Activated T-cell treated with anti-CD3 and anti-CD28 coated beads, Interleukin-2, amount 50 U/mL, for 24 hours (primary cell): ENCODE data around the gene SCFD2.

Source experiments
- DNase-seq: peaks from one replicate; pipeline ENCODE4 v3.0.0-alpha.2; 2020
- H3K27ac Mint-ChIP-seq: 2 replicates; pipeline ENCODE4 v1.8.0; 2020; ENCODE audit warnings: mild to moderate bottlenecking, mixed read lengths
- H3K27me3 Mint-ChIP-seq: 2 replicates; pipeline ENCODE4 v1.8.0; 2020; ENCODE audit warnings: mixed read lengths
- H3K36me3 Mint-ChIP-seq: 2 replicates; pipeline ENCODE4 v1.8.0; 2020; ENCODE audit warnings: low read depth, mixed read lengths
- H3K4me1 Mint-ChIP-seq: 2 replicates; pipeline ENCODE4 v1.8.0; 2020; ENCODE audit warnings: low read depth, mixed read lengths
- H3K4me3 Mint-ChIP-seq: 2 replicates; pipeline ENCODE4 v1.8.0; 2020; ENCODE audit warnings: mild to moderate bottlenecking, moderate library complexity, mixed read lengths
- H3K9me3 Mint-ChIP-seq: 2 replicates; pipeline ENCODE4 v1.8.0; 2020; ENCODE audit warnings: mixed read lengths

The SCFD2 gene

DNA sequence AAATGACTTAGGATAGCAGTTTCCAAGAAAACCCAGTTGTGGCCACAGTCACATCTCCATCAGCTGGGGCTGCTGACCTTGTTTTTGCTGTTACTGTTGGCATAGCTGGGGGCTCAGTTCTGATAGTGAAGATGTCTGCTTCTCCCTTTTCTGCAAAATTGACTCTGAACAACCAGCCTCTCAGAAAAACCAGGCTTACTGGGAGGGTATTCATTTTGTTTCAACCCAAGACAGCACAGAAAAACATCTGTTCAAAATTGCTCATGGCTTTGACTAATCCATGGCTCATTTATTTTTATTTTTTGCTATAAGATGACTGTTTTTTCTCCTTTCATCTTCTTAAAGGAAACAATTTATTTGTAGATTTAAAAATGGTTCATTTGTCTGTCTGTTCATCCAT lies 450.7 kb downstream of the SCFD2 start:
- peaks cover 6% of the 10 kb centered on the region for H3K4me1 Mint-ChIP-seq
- peaks cover 23% of the 10 kb centered on the region for H3K36me3 Mint-ChIP-seq
- H3K4me3 Mint-ChIP-seq: no peak overlapping the region
- H3K27ac Mint-ChIP-seq: no peak overlapping the region
- H3K27me3 Mint-ChIP-seq: no peaks in the 10 kb centered on the region
- no peak for DNase-seq
- no peaks in the 10 kb centered on the region for H3K9me3 Mint-ChIP-seq

DNA sequence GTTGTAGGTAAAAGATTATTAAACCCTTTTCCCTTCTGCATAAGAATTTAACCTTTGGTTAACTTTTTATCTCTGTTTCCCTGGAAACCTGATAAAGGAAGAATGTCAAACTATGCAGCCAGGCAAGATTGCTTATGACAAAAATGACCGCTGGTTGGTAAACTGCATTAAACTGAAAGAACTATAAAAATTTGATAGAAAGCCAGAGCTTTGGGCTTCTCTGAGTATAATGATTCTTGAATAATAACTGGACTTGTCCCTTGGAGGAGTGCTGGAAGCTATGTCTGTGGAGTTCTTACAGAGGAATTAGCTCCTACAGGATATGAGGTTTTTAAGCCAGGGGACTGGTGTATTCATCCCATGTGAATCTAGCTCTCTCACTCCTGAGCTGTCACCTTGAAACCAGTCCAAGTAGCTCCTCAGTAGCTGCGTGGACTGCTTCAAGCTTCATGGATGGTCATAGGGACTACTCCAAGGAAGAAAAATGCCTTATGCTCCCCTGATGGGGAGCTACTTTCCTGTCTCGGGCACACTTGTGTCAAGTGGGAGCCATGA lies 451.7 kb downstream of the SCFD2 start:
- Mint-ChIP-seq H3K27ac (no peak overlapping the region), H3K9me3 (no peaks in the 10 kb centered on the region), H3K4me3 (no peak overlapping the region), H3K4me1 (peaks cover 6% of the 10 kb centered on the region), H3K27me3 (no peaks in the 10 kb centered on the region), H3K36me3 (peaks cover 19% of the 10 kb centered on the region)
- no peak for DNase-seq

DNA sequence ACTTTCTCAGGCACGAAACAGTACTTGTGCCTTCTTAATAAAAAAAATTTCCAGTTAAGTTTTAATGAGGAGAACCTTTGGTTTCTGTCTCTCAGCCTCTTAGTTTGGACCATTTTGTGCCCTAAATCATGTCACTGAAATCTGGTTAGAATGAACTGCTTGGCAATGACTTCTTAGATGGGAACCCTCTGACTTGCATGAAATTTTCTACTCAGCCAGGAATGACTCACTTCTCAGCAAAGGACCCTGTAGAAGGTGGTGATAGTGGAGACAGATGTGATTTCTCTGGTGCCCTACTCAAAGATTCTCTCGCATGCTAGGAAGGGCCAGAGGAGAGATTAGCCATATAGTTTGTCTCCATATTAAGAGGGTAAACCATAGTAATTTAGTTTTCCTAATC lies 453.3 kb downstream of the SCFD2 start:
- H3K27me3 Mint-ChIP-seq: no peaks in the 10 kb centered on the region
- H3K9me3 Mint-ChIP-seq: no peaks in the 10 kb centered on the region
- DNase-seq: no peak
- H3K4me3 Mint-ChIP-seq: no peak overlapping the region
- no peak overlapping the region for H3K27ac Mint-ChIP-seq
- peaks cover 6% of the 10 kb centered on the region for H3K4me1 Mint-ChIP-seq
- peaks cover 17% of the 10 kb centered on the region for H3K36me3 Mint-ChIP-seq

DNA sequence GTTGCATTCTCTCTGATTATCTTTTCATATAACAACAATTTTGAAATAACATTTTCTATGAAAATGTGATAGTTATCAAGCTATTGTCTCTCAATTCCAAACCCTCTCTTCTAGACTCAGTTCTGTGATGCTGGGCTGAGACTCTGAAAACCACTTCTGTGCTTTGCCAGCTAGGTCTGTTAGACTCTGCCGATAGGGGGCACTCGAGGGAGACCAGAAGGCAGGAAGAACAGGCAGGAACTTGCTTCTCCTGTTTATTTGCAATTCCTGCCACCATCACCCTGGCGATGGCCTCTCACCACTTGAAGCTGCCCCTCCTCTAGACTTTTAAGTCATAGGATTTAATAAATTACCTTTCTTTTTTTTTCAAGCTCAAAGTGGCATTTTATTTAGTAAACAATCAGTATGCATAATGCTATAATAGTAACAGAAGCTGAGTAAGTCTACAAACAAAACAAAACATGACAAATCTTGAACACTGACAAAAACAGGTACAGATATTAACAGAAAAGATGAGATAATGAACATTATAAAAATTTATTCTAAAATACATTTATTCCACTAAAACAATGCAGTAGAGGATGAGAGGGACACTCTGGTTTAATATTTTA lies 454.1 kb downstream of the SCFD2 start:
- peak; percentile 64 for DNase-seq
- Mint-ChIP-seq H3K9me3 (no peaks in the 10 kb centered on the region), H3K27me3 (no peaks in the 10 kb centered on the region), H3K27ac (no peak overlapping the region), H3K36me3 (peaks cover 24% of the 10 kb centered on the region), H3K4me3 (no peak overlapping the region), H3K4me1 (peaks cover 6% of the 10 kb centered on the region)

DNA sequence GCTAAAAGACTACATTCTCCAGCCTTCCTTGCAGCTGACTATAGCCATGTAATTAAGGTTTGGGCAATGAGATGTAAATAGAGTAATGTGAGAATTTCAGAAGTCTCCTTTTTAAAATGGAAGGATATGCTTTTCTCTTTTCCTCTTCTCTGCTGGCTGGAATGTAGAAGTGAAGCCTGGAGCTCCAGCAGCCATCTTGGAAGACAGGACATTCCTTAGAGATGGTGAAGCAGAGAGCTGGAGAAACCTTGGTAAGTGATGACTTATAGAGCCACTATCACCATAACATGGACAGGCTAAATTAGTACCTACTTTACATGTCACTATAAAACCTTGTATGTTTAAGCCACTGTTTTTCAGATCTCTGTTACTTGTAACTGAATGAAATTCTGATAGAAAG lies 455.7 kb downstream of the SCFD2 start:
- H3K9me3 Mint-ChIP-seq: no peaks in the 10 kb centered on the region
- H3K4me3 Mint-ChIP-seq: no peak overlapping the region
- H3K27ac Mint-ChIP-seq: no peak overlapping the region
- peaks cover 6% of the 10 kb centered on the region for H3K4me1 Mint-ChIP-seq
- DNase-seq: no peak
- H3K36me3 Mint-ChIP-seq: peaks cover 41% of the 10 kb centered on the region
- H3K27me3 Mint-ChIP-seq: no peaks in the 10 kb centered on the region

DNA sequence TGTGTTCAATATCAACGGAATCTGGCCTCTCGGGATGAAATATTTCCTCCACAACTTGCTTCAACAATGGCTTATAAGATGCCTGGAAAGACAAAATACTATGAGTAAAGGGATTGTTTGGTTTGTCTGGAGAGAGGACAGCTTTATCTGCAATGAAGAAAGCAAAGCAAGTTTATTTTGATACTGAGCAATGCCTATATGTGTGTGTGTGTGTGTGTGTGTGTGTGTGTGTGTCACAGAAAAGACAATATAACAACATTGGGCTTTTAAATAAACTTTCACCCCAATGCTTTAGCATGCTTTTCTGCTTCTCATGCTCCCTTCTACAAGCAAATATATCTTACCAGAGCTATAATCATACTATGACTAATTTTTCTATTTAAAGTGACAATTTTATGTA lies 458.4 kb downstream of the SCFD2 start:
- Mint-ChIP-seq H3K27me3 (no peaks in the 10 kb centered on the region), H3K9me3 (no peaks in the 10 kb centered on the region), H3K36me3 (peaks cover 66% of the 10 kb centered on the region), H3K4me1 (peaks cover 5% of the 10 kb centered on the region), H3K4me3 (no peak overlapping the region), H3K27ac (no peak overlapping the region)
- no peak for DNase-seq

DNA sequence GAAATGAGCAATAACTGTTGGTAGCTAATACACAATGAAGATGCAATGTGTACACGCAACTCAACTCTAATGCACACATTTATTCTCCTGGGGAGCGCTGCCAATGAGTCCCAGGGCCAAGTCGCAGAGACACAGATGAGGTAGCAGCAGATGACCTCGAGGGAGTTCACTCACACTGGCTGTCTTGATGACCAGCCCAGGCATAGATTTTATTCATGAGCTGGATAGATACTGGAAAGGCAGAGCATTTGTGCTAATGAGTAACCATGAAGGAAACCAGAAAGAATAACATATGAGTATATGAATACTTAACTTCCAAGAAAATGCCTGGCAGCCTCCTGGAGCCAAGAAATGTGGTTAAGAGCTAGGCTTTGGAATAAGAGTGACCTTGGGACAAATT lies 461.4 kb downstream of the SCFD2 start:
- H3K27ac Mint-ChIP-seq: no peak overlapping the region
- no peaks in the 10 kb centered on the region for H3K4me1 Mint-ChIP-seq
- H3K36me3 Mint-ChIP-seq: peaks cover 82% of the 10 kb centered on the region
- DNase-seq: no peak
- H3K4me3 Mint-ChIP-seq: no peak overlapping the region
- H3K9me3 Mint-ChIP-seq: peaks cover 4% of the 10 kb centered on the region
- no peaks in the 10 kb centered on the region for H3K27me3 Mint-ChIP-seq

DNA sequence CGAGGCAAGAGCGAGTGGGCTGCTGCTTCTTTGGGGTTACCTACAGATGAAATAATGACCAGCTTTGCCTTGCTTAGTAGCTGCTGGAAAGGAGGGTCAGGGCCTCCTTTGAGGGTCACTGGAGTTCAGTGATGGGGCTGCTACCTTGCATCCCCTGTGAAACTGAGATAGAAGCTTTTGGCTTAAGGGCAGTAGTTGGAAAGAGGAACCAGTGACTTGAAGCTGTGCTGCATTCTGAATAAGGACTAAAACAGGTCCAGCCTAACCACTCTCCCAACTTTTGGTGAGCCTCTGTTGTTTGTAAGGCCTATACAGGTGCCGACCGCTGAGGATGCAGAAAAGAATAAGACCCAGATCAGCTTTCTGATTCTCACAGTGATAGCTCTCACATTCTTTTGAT lies 462.6 kb downstream of the SCFD2 start:
- Mint-ChIP-seq H3K4me3 (no peak overlapping the region), H3K27ac (no peak overlapping the region), H3K4me1 (no peaks in the 10 kb centered on the region), H3K27me3 (no peaks in the 10 kb centered on the region), H3K9me3 (peaks cover 4% of the 10 kb centered on the region), H3K36me3 (peaks cover 78% of the 10 kb centered on the region)
- no peak for DNase-seq

DNA sequence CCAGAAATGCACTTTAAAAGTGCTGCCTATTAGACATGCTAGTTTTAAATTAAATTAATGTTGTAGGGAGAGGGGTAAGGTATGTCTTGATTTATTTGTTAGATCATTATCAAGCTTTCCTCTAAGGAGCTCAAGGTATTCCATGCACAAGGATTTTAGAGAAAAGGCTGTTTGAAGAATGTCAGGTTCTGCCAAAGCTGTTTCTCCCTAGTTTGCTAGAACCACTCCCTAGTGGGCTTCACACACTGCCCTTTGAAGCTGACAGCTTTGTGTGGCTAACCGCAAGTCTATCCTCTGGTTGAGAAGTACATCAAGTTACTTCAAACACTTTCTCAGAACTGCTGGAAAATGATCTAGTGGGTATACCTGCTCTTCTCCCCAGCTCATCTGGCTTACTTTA lies 471.4 kb downstream of the SCFD2 start:
- H3K4me1 Mint-ChIP-seq: peaks cover 17% of the 10 kb centered on the region
- H3K27me3 Mint-ChIP-seq: no peaks in the 10 kb centered on the region
- H3K9me3 Mint-ChIP-seq: no peaks in the 10 kb centered on the region
- peaks cover 17% of the 10 kb centered on the region for H3K36me3 Mint-ChIP-seq
- no peak overlapping the region for H3K27ac Mint-ChIP-seq
- no peak overlapping the region for H3K4me3 Mint-ChIP-seq
- no peak for DNase-seq

DNA sequence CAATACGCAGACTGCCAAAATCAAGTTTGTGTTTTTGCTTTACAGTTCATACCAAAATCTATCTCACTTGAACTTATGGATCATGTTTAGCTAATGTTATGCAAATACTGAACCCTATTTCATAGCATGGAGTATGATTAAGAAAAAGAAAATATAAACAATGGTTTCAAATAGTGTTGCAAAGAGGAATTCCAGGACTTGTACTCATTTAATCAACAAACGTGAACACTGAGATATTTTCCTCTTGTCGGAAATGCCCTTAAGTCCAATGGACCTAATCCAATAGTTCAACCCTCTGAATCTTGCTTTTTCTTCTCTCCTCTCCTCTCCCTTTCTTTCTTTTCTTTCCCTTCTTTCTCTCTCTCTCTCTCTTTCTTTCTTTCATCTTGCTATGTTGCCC lies 473.0 kb downstream of the SCFD2 start:
- peaks cover 18% of the 10 kb centered on the region for H3K4me1 Mint-ChIP-seq
- peaks cover 18% of the 10 kb centered on the region for H3K36me3 Mint-ChIP-seq
- no peaks in the 10 kb centered on the region for H3K9me3 Mint-ChIP-seq
- no peak for DNase-seq
- no peak overlapping the region for H3K4me3 Mint-ChIP-seq
- H3K27me3 Mint-ChIP-seq: no peaks in the 10 kb centered on the region
- no peak overlapping the region for H3K27ac Mint-ChIP-seq

DNA sequence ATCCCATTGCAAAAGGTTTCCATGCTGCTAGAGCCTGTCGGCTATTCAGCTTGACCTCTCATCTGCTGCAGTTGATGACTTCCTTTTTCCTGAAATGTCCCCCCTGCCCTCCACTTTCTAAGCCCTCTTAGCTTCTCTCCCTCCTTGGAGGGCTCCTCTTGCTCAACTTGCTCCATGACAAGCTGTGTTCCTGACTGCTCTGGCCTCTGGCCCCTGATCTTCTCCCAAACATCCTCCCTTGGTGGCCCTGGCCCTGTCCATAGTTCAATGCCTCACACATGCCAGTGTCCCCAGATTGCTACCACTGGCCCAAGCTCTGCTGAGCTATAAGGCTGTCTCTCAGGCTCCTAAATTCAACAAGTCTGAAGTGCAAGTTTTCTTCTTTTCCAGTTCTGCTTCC lies 474.1 kb downstream of the SCFD2 start:
- Mint-ChIP-seq H3K4me3 (no peak overlapping the region), H3K4me1 (peaks cover 18% of the 10 kb centered on the region), H3K27ac (no peak overlapping the region), H3K27me3 (no peaks in the 10 kb centered on the region), H3K9me3 (no peaks in the 10 kb centered on the region), H3K36me3 (peaks cover 26% of the 10 kb centered on the region)
- no peak for DNase-seq

DNA sequence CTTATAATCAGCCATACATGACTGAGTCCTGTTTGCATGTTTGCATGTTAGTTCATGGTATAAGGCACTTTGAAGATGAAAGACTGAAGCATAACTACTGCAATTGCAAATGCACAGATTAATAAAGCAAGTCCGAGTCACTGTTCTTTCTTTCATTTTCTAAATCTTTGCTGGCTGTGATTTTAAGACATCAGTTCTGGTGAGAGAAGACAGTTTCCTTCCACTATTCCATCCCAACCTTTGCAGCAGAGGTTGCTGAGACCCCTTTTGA lies 475.4 kb downstream of the SCFD2 start:
- Mint-ChIP-seq H3K36me3 (peaks cover 37% of the 10 kb centered on the region), H3K27ac (peak overlapping the region; percentile 87), H3K4me1 (peaks cover 18% of the 10 kb centered on the region), H3K9me3 (no peaks in the 10 kb centered on the region), H3K4me3 (no peak overlapping the region), H3K27me3 (no peaks in the 10 kb centered on the region)
- no peak for DNase-seq

DNA sequence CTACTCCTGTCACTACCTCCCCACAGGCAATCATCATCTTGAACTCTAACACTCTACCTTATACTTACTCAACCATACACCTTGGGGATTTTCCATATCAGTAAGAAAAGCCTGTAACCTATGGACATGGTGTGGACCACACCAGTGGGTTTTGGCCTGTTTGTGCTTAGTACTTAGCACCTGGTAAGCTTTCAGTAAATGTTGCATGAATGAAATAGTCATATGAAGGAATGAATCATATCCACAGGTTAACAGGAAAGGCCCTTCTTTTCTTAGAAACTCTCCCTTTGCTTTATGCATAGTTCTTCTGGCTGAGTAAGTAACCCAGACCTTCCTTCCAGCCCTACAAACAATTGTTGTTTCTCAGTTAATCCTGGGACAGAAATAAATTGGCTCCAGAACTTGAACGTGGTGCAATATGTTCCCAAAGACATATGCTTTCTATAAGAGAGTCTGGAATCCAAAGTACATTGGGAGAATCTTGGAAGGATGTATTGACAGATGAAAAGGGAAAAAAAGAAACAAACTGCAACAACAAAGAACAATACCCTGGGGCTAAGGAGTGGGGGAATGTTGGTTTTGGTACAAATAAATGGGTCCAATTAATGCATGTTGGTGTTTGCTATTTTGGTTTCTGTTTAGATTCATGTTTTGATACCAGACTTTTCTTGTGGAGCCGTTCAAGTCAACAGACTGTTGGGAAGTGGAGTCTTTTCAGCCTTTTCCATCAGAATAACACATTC lies 475.9 kb downstream of the SCFD2 start:
- H3K4me3 Mint-ChIP-seq: no peak overlapping the region
- H3K27ac Mint-ChIP-seq: peak overlapping the region; percentile 87
- peaks cover 18% of the 10 kb centered on the region for H3K4me1 Mint-ChIP-seq
- no peak for DNase-seq
- H3K27me3 Mint-ChIP-seq: no peaks in the 10 kb centered on the region
- H3K9me3 Mint-ChIP-seq: no peaks in the 10 kb centered on the region
- peaks cover 42% of the 10 kb centered on the region for H3K36me3 Mint-ChIP-seq

DNA sequence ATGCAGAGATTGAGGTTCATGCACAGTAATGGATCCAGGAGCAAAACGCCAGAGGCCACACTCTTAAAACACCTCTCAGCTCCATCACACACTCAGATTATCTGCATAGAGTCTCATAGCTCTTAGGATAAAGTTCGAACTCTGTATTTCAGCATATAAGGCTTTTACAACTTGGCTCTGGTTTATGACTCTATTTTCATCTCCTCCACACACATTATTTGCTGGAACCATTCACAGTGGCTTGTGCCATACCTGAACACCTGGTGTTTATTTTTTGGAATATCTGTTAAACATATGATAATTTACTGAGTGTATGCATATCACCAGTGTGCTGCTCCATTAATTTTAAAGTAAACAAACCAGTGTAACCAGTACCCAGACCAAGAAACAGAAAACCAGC lies 476.5 kb downstream of the SCFD2 start:
- Mint-ChIP-seq H3K27me3 (no peaks in the 10 kb centered on the region), H3K4me3 (no peak overlapping the region), H3K9me3 (no peaks in the 10 kb centered on the region), H3K36me3 (peaks cover 48% of the 10 kb centered on the region), H3K27ac (peak overlapping the region; percentile 87), H3K4me1 (peaks cover 18% of the 10 kb centered on the region)
- DNase-seq: no peak

DNA sequence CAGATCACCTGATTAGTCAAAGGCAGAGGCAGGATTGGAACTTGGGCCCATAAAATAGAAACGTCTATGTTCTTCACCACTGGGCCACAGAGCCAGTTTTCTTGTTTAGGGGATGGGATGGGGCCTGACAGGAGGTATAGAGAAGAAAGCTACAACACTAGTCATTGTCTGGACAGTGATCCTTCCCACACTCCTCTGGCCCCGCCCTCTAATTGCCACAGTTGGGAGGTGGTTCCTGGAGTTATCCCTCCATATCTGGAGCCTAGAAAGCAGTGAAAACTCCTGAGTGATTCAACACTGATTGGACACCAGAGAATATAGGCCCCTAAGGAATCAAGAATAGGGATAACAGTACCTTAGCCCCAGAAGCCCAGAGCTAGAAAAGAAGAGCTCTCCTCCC lies 480.9 kb downstream of the SCFD2 start:
- Mint-ChIP-seq H3K27me3 (no peaks in the 10 kb centered on the region), H3K27ac (no peak overlapping the region), H3K9me3 (no peaks in the 10 kb centered on the region), H3K4me3 (no peak overlapping the region), H3K4me1 (peaks cover 7% of the 10 kb centered on the region), H3K36me3 (peaks cover 67% of the 10 kb centered on the region)
- no peak for DNase-seq
